Neural cell (in vitro differentiated cells): ENCODE data around the gene HSD17B8. TPM values are rescaled to one million over a fixed set of nuclear protein-coding genes. Genes with fewer than 3 reads are reported as not detected.

ENCODE experiments used
- H2AFZ ChIP-seq: fragments of 200-600, 300-800 bp; sonication (generic), shearing (Covaris generic); 2 replicates; pipeline ENCODE4 v1.6.0; 2014; ENCODE audit warnings: low read depth, mild to moderate bottlenecking, antibody characterized with exemption, low read length, moderate library complexity
- H3F3A ChIP-seq: fragments of 200-600 bp; shearing (Covaris generic); 2 replicates; pipeline ENCODE4 v1.6.1; 2016; ENCODE audit warnings: mild to moderate bottlenecking, moderate library complexity, mixed read lengths, antibody characterized with exemption, low read length; ENCODE audit not compliant: insufficient read depth, poor library complexity, severe bottlenecking
- H3K27ac ChIP-seq: fragments of 200-600, 300-800 bp; sonication (generic), shearing (Covaris generic); 2 replicates; pipeline ENCODE4 v1.5.1; 2014; ENCODE audit warnings: mild to moderate bottlenecking, low read length, moderate library complexity
- H3K27me3 ChIP-seq: fragments of 300-800, 200-600 bp; sonication (generic), shearing (Covaris generic); 2 replicates; pipeline ENCODE4 v1.6.0; 2014; ENCODE audit warnings: mild to moderate bottlenecking, low read depth, low read length, moderate library complexity; ENCODE audit not compliant: insufficient read depth
- H3K36me3 ChIP-seq: fragments of 300-800, 200-600 bp; sonication (generic), shearing (Covaris generic); 2 replicates; pipeline ENCODE4 v1.5.1; 2014; ENCODE audit warnings: mild to moderate bottlenecking, antibody characterized with exemption, low read length, moderate library complexity; ENCODE audit not compliant: insufficient read depth
- H3K4me2 ChIP-seq: fragments of 300-800, 200-600 bp; sonication (generic), shearing (Covaris generic); 2 replicates; pipeline ENCODE4 v1.6.0; 2014; ENCODE audit warnings: mild to moderate bottlenecking, low read length
- H3K4me3 ChIP-seq: fragments of 300-800, 200-600 bp; sonication (generic), shearing (Covaris generic); 2 replicates; pipeline ENCODE4 v1.5.1; 2014; ENCODE audit warnings: mild to moderate bottlenecking, low read length, moderate library complexity
- H3K79me2 ChIP-seq: fragments of 200-600 bp; shearing (Covaris generic); replicated peaks from 2 replicates; pipeline ENCODE4 v1.6.0; 2014; ENCODE audit warnings: mild to moderate bottlenecking, low read length, moderate library complexity; ENCODE audit not compliant: insufficient read depth
- H3K9ac ChIP-seq: fragments of 300-800, 200-600 bp; sonication (generic), shearing (Covaris generic); 2 replicates; pipeline ENCODE4 v1.6.1; 2016; ENCODE audit warnings: mild to moderate bottlenecking, low read length, mixed read lengths
- H3K9me2 ChIP-seq: fragments of 200-600 bp; shearing (Covaris generic); 2 replicates; pipeline ENCODE4 v1.6.1; 2016; ENCODE audit warnings: mild to moderate bottlenecking, low read length, mixed read lengths; ENCODE audit not compliant: insufficient read depth
- H3K9me3 ChIP-seq: fragments of 200-600, 300-800 bp; sonication (generic), shearing (Covaris generic); 2 replicates; pipeline ENCODE4 v1.6.1; 2016; ENCODE audit warnings: mild to moderate bottlenecking, mixed run types, low read length, moderate library complexity, mixed read lengths
- H4K20me1 ChIP-seq: fragments of 200-600 bp; shearing (Covaris generic); 2 replicates; pipeline ENCODE4 v1.6.1; 2016; ENCODE audit warnings: mild to moderate bottlenecking, mixed run types; ENCODE audit not compliant: insufficient read depth
- CTCF ChIP-seq: fragments of 450-650 bp; IDR thresholded peaks from 2 replicates; pipeline ENCODE4 v1.5.1; 2014; ENCODE audit warnings: antibody characterized with exemption, mild to moderate bottlenecking, moderate library complexity; ENCODE audit not compliant: poor library complexity, severe bottlenecking
- EP300 ChIP-seq: fragments of 450-650 bp; conservative IDR thresholded peaks from 2 replicates; pipeline ENCODE4 v1.6.1; 2014; ENCODE audit warnings: antibody characterized with exemption, mild to moderate bottlenecking, moderate library complexity; ENCODE audit not compliant: poor library complexity, severe bottlenecking
- EZH2 ChIP-seq: fragments of 200-600, 300-800 bp; shearing (Covaris generic), sonication (generic); IDR thresholded peaks from 2 replicates; pipeline ENCODE4 v1.6.1; 2014; ENCODE audit warnings: antibody characterized with exemption, low read length, borderline replicate concordance, mild to moderate bottlenecking; ENCODE audit not compliant: insufficient read depth, poor library complexity, severe bottlenecking
- MXI1 ChIP-seq: fragments of 450-650 bp; conservative IDR thresholded peaks from 2 replicates; pipeline ENCODE4 v1.6.1; 2014; ENCODE audit warnings: antibody characterized with exemption, mild to moderate bottlenecking; ENCODE audit not compliant: poor library complexity, severe bottlenecking
- POLR2AphosphoS5 ChIP-seq: IDR thresholded peaks from 2 replicates; pipeline ENCODE4 v1.6.1; 2012
- RAD21 ChIP-seq: fragments of 450-650 bp; conservative IDR thresholded peaks from 2 replicates; pipeline ENCODE4 v1.6.1; 2014; ENCODE audit warnings: antibody characterized with exemption, mild to moderate bottlenecking, moderate library complexity
- REST ChIP-seq: IDR thresholded peaks from 2 replicates; pipeline ENCODE4 v1.6.1; 2012; ENCODE audit warnings: borderline replicate concordance
- SMC3 ChIP-seq: fragments of 450-650 bp; conservative IDR thresholded peaks from 2 replicates; pipeline ENCODE4 v1.6.1; 2014; ENCODE audit warnings: antibody characterized with exemption, mild to moderate bottlenecking, moderate library complexity; ENCODE audit not compliant: poor library complexity
- TAF1 ChIP-seq: IDR thresholded peaks from 2 replicates; pipeline ENCODE4 v1.6.1; 2012; ENCODE audit warnings: low read depth
- polyA plus RNA-seq: library from polyadenylated mRNA; depleted of rRNA; stranded (reverse); fragments of >200 nt; gene quantifications from 2 replicates; pipeline ENCODE4 v1.2.3, GENCODE V29; 2014

HSD17B8 gene
- polyA plus RNA-seq, 1 donor from 2014 or later = 7.3 TPM

DNA sequence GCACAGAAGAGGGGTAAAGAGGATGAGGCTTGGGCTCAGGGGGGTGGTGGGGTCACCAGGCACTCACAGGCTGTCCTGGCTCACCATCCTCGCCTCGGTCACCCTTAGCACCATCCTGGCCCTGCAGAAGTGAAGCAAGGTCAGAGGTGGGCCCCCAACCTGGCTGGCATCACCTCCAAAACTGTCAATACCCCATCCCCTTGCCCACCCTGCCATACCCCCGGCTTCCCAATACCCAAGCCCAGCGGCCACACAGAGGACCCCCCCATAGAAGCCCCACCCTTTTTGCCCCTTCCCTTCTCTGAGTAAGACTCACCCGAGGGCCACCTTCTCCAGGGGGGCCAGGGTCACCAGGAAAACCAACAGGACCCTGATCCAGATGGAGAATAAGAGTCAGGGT, 35.8 kb upstream of the HSD17B8 start:
- TF ChIP-seq POLR2AphosphoS5 (no peak), EZH2 (no peak), EP300 (no peak), TAF1 (no peak), RAD21 (no peak), REST (no peak), SMC3 (no peak), CTCF (no peak), MXI1 (no peak)
- H3K36me3 ChIP-seq = no peaks in the 10 kb centered on the region
- H3K9me3 ChIP-seq = no peaks in the 10 kb centered on the region
- no peaks in the 10 kb centered on the region for H3K9me2 ChIP-seq
- no peak overlapping the region for H3K9ac ChIP-seq
- H3K4me2 ChIP-seq = no peak overlapping the region
- no peaks in the 10 kb centered on the region for H3K79me2 ChIP-seq
- H3K4me3 ChIP-seq = no peak overlapping the region
- no peak overlapping the region for H3K27ac ChIP-seq
- H4K20me1 ChIP-seq = no peaks in the 10 kb centered on the region
- no peaks in the 10 kb centered on the region for H3K27me3 ChIP-seq
- no peak overlapping the region for H2AFZ ChIP-seq
- no peaks in the 10 kb centered on the region for H3F3A ChIP-seq

GRCh38 chr6:33169291-33170175, 34.9 kb upstream of the HSD17B8 start:
- Histone ChIP-seq H3K36me3 (no peaks in the 10 kb centered on the region), H3K27ac (no peak overlapping the region), H3K4me2 (no peak overlapping the region), H4K20me1 (no peaks in the 10 kb centered on the region), H3F3A (no peaks in the 10 kb centered on the region), H3K9ac (no peak overlapping the region), H3K4me3 (no peak overlapping the region), H2AFZ (no peak overlapping the region), H3K9me2 (no peaks in the 10 kb centered on the region), H3K9me3 (no peaks in the 10 kb centered on the region), H3K79me2 (no peaks in the 10 kb centered on the region), H3K27me3 (no peaks in the 10 kb centered on the region)
- TF ChIP-seq CTCF (no peak), MXI1 (no peak), EZH2 (no peak), SMC3 (no peak), REST (no peak), TAF1 (no peak), POLR2AphosphoS5 (no peak), EP300 (no peak), RAD21 (no peak)
